DOHH2 (cell line): Measurements from ENCODE around the gene COQ10A.
A peak's percentile ranks its signal among the peaks of the same experiment; 100 is the strongest.

Experiments
- H3F3A ChIP-seq: fragments of 200-600 bp; sonication (generic), shearing (Covaris generic); 2 replicates; pipeline ENCODE4 v1.6.0; 2016; ENCODE audit warnings: antibody characterized with exemption, mild to moderate bottlenecking; ENCODE audit not compliant: control insufficient read depth, insufficient read depth
- H3K27ac ChIP-seq: fragments of 200-600 bp; sonication (generic); 2 replicates; pipeline ENCODE4 v1.5.1; 2014; ENCODE audit warnings: low read depth, mild to moderate bottlenecking, low read length, moderate library complexity
- H3K27me3 ChIP-seq: fragments of 200-600 bp; sonication (generic); 2 replicates; pipeline ENCODE4 v1.6.1; 2014; ENCODE audit warnings: mild to moderate bottlenecking, low read length, mixed read lengths; ENCODE audit not compliant: control insufficient read depth
- H3K36me3 ChIP-seq: fragments of 200-600 bp; sonication (generic); 2 replicates; pipeline ENCODE4 v1.6.1; 2014; ENCODE audit warnings: mild to moderate bottlenecking, low read length, moderate library complexity, mixed read lengths; ENCODE audit not compliant: control insufficient read depth
- H3K4me1 ChIP-seq: fragments of 200-600 bp; sonication (generic); 2 replicates; pipeline ENCODE4 v1.6.1; 2014; ENCODE audit warnings: mild to moderate bottlenecking, low read length, mixed read lengths; ENCODE audit not compliant: control insufficient read depth
- H3K4me2 ChIP-seq: fragments of 200-600 bp; sonication (generic); 2 replicates; pipeline ENCODE4 v1.6.0; 2014; ENCODE audit warnings: mild to moderate bottlenecking, low read length, moderate library complexity
- H3K4me3 ChIP-seq: fragments of 200-600 bp; sonication (generic); 2 replicates; pipeline ENCODE4 v1.5.1; 2014; ENCODE audit warnings: mild to moderate bottlenecking, low read length, mixed read lengths
- H3K79me2 ChIP-seq: fragments of 200-600 bp; sonication (generic); 2 replicates; pipeline ENCODE4 v1.6.1; 2014; ENCODE audit warnings: mild to moderate bottlenecking, low read length, mixed read lengths; ENCODE audit not compliant: control insufficient read depth
- H3K9me2 ChIP-seq: fragments of 200-600 bp; sonication (generic); replicated peaks from 2 replicates; pipeline ENCODE4 v1.6.1; 2014; ENCODE audit warnings: mild to moderate bottlenecking, low read length, mixed read lengths; ENCODE audit not compliant: control insufficient read depth
- H3K9me3 ChIP-seq: fragments of 200-600 bp; sonication (generic); 2 replicates; pipeline ENCODE4 v1.6.1; 2014; ENCODE audit warnings: antibody characterized with exemption, low read length, mixed read lengths; ENCODE audit not compliant: control insufficient read depth, insufficient read depth
- H4K20me1 ChIP-seq: fragments of 200-600 bp; sonication (generic); 2 replicates; pipeline ENCODE4 v1.6.0; 2014; ENCODE audit warnings: low read depth, mild to moderate bottlenecking, antibody characterized with exemption, low read length, moderate library complexity; ENCODE audit not compliant: control insufficient read depth, insufficient read depth
- EZH2phosphoT487 ChIP-seq: fragments of 200-600 bp; sonication (generic); IDR thresholded peaks from 2 replicates; pipeline ENCODE4 v1.6.1; 2017; ENCODE audit warnings: borderline replicate concordance, mild to moderate bottlenecking, antibody characterized with exemption, low read length, moderate library complexity, mixed read lengths
- TF ChIP-seq, protein P1 (sequence below): fragments of 200-600 bp; sonication (generic); IDR thresholded peaks from one replicate; pipeline ENCODE4 v1.5.1; 2014; ENCODE audit warnings: antibody characterized with exemption, mild to moderate bottlenecking, low read depth, low read length; ENCODE audit not compliant: poor library complexity, severe bottlenecking

The COQ10A gene

GRCh38 chr12:56266693-56267442, at the start of gene COQ10A:
Gene COQ10A (plus strand): TSS chr12:56266942. CDS start chr12:56267119, 177 bp downstream.
- no peak for TF ChIP-seq EZH2phosphoT487
- TF ChIP-seq, protein P1, sequence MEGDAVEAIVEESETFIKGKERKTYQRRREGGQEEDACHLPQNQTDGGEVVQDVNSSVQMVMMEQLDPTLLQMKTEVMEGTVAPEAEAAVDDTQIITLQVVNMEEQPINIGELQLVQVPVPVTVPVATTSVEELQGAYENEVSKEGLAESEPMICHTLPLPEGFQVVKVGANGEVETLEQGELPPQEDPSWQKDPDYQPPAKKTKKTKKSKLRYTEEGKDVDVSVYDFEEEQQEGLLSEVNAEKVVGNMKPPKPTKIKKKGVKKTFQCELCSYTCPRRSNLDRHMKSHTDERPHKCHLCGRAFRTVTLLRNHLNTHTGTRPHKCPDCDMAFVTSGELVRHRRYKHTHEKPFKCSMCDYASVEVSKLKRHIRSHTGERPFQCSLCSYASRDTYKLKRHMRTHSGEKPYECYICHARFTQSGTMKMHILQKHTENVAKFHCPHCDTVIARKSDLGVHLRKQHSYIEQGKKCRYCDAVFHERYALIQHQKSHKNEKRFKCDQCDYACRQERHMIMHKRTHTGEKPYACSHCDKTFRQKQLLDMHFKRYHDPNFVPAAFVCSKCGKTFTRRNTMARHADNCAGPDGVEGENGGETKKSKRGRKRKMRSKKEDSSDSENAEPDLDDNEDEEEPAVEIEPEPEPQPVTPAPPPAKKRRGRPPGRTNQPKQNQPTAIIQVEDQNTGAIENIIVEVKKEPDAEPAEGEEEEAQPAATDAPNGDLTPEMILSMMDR, result peak; percentile 58
- H3F3A ChIP-seq, result peaks cover 31% of the 10 kb centered on the region
- H3K27me3 ChIP-seq, result no peaks in the 10 kb centered on the region
- H3K79me2 ChIP-seq, result no peaks in the 10 kb centered on the region
- H3K4me3 ChIP-seq, result peak within 1 kb of the TSS; percentile 84
- H3K9me3 ChIP-seq, result no peaks in the 10 kb centered on the region
- peaks cover 23% of the 10 kb centered on the region for H3K36me3 ChIP-seq
- peak within 1 kb of the TSS; percentile 75 for H3K4me2 ChIP-seq
- peak within 1 kb of the TSS; percentile 67 for H3K27ac ChIP-seq
- H3K4me1 ChIP-seq, result peaks cover 14% of the 10 kb centered on the region
- H4K20me1 ChIP-seq, result no peaks in the 10 kb centered on the region
- H3K9me2 ChIP-seq, result no peaks in the 10 kb centered on the region

DNA sequence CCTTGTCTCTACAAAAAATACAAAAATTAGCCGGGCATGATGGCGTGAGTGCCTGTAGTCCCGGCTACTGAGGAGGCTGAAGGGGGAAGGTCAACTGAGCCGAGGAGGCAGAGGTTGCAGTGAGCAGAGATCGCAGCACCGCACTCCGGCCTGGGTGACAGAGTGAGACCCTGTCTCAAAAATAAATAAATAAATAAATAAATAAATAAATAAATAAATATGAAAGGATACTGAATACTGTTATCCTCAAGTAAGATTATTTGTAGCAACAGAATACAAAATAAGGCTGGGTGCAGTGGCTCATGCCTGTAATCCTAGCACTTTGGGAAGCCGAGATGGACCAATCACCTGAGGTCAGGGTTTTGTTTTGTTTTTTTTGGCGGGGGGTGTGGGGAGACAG, 46.9 kb upstream of the COQ10A start:
- Histone ChIP-seq H4K20me1 (no peaks in the 10 kb centered on the region), H3K36me3 (peaks cover 14% of the 10 kb centered on the region), H3K27me3 (no peaks in the 10 kb centered on the region), H3K79me2 (peaks cover 41% of the 10 kb centered on the region), H3F3A (peaks cover 5% of the 10 kb centered on the region), H3K9me3 (no peaks in the 10 kb centered on the region), H3K27ac (peak overlapping the region; percentile 78; the same call in 1 of the 2 replicates), H3K9me2 (no peaks in the 10 kb centered on the region), H3K4me3 (peak overlapping the region; percentile 94), H3K4me1 (peaks cover 31% of the 10 kb centered on the region), H3K4me2 (peak overlapping the region; percentile 95; the same call in 1 of the 2 replicates)
- TF ChIP-seq, protein P1, result no peak
- TF ChIP-seq EZH2phosphoT487, result no peak

GRCh38 chr12:56220611-56221231, 46.0 kb upstream of the COQ10A start:
- Histone ChIP-seq H3K9me2 (no peaks in the 10 kb centered on the region), H3K27me3 (no peaks in the 10 kb centered on the region), H3K9me3 (no peaks in the 10 kb centered on the region), H3K4me1 (peaks cover 38% of the 10 kb centered on the region), H3K36me3 (peaks cover 14% of the 10 kb centered on the region), H3K79me2 (peaks cover 48% of the 10 kb centered on the region), H3K4me2 (peak overlapping the region; percentile 95), H3K4me3 (peak overlapping the region; percentile 94), H4K20me1 (no peaks in the 10 kb centered on the region), H3K27ac (peak overlapping the region; percentile 78), H3F3A (peaks cover 5% of the 10 kb centered on the region)
- TF ChIP-seq, protein P1, result no peak
- TF ChIP-seq EZH2phosphoT487, result no peak
